Activated naive CD8-positive, alpha-beta T cell treated with anti-CD3 and anti-CD28 coated beads, Interleukin-2, amount 50 U/mL, for 24 hours (primary cell): ENCODE measurements around the gene ACACB.

Source experiments
- ATAC-seq: fragments of 150-1000 bp; cut with Tn5 transposase; one replicate; pipeline ENCODE4 v1.10.0; 2021
- DNase-seq: peaks from one replicate; pipeline ENCODE4 v3.0.0; 2021
- H3K27ac Mint-ChIP-seq: one replicate; pipeline ENCODE4 v1.8.0; 2021; ENCODE audit warnings: mild to moderate bottlenecking, mixed read lengths
- H3K27me3 Mint-ChIP-seq: one replicate; pipeline ENCODE4 v1.8.0; 2021; ENCODE audit warnings: mixed read lengths
- H3K36me3 Mint-ChIP-seq: one replicate; pipeline ENCODE4 v1.8.0; 2021; ENCODE audit warnings: low read depth, mixed read lengths
- H3K4me1 Mint-ChIP-seq: one replicate; pipeline ENCODE4 v1.8.0; 2021; ENCODE audit warnings: mixed read lengths
- H3K4me3 Mint-ChIP-seq: one replicate; pipeline ENCODE4 v1.8.0; 2021; ENCODE audit warnings: mild to moderate bottlenecking, moderate library complexity, mixed read lengths
- H3K9me3 Mint-ChIP-seq: one replicate; pipeline ENCODE4 v1.8.0; 2021; ENCODE audit warnings: mixed read lengths

ACACB gene

GRCh38 chr12:109121346-109121880 is 5.0 kb downstream of the ACACB start:
- no peak overlapping the region for H3K27ac Mint-ChIP-seq
- ATAC-seq (no peak), DNase-seq (no peak)
- H3K9me3 Mint-ChIP-seq: no peaks in the 10 kb centered on the region
- H3K27me3 Mint-ChIP-seq: no peaks in the 10 kb centered on the region
- no peaks in the 10 kb centered on the region for H3K4me1 Mint-ChIP-seq
- no peaks in the 10 kb centered on the region for H3K36me3 Mint-ChIP-seq
- no peak overlapping the region for H3K4me3 Mint-ChIP-seq

- DNase-seq: no peak
- H3K27ac Mint-ChIP-seq: no peak overlapping the region
These were observed 8.7 kb downstream of the ACACB start for GRCh38 chr12:109124878-109125648.

GRCh38 chr12:109125791-109126190 is 9.4 kb downstream of the ACACB start:
- no peaks in the 10 kb centered on the region for H3K9me3 Mint-ChIP-seq
- H3K27ac Mint-ChIP-seq: no peak overlapping the region
- H3K27me3 Mint-ChIP-seq: peaks cover 1% of the 10 kb centered on the region
- DNase-seq (no peak), ATAC-seq (no peak)
- H3K4me1 Mint-ChIP-seq: no peaks in the 10 kb centered on the region
- no peak overlapping the region for H3K4me3 Mint-ChIP-seq
- H3K36me3 Mint-ChIP-seq: no peaks in the 10 kb centered on the region

More at GRCh38 chr12:109124878-109125648, 8.7 kb downstream of the ACACB start:
- H3K4me1 Mint-ChIP-seq: no peaks in the 10 kb centered on the region
- H3K4me3 Mint-ChIP-seq: no peak overlapping the region
- H3K27me3 Mint-ChIP-seq: no peaks in the 10 kb centered on the region
- H3K9me3 Mint-ChIP-seq: no peaks in the 10 kb centered on the region
- no peaks in the 10 kb centered on the region for H3K36me3 Mint-ChIP-seq
- no peak for ATAC-seq

- H3K4me1 Mint-ChIP-seq: no peaks in the 10 kb centered on the region
- ATAC-seq: no peak
- no peak for DNase-seq
- H3K9me3 Mint-ChIP-seq: no peaks in the 10 kb centered on the region
- H3K27ac Mint-ChIP-seq: no peak overlapping the region
- H3K4me3 Mint-ChIP-seq: no peak overlapping the region
- peaks cover 2% of the 10 kb centered on the region for H3K27me3 Mint-ChIP-seq
- H3K36me3 Mint-ChIP-seq: no peaks in the 10 kb centered on the region
These were observed 10.4 kb downstream of the ACACB start for GRCh38 chr12:109126784-109127183.

- no peaks in the 10 kb centered on the region for H3K4me1 Mint-ChIP-seq
- DNase-seq (no peak), ATAC-seq (no peak)
- H3K27me3 Mint-ChIP-seq: peaks cover 2% of the 10 kb centered on the region
- H3K36me3 Mint-ChIP-seq: no peaks in the 10 kb centered on the region
- no peak overlapping the region for H3K27ac Mint-ChIP-seq
- H3K9me3 Mint-ChIP-seq: no peaks in the 10 kb centered on the region
- no peak overlapping the region for H3K4me3 Mint-ChIP-seq
These were observed 11.3 kb downstream of the ACACB start for GRCh38 chr12:109127533-109128242.

GRCh38 chr12:109130297-109131153 is 14.1 kb downstream of the ACACB start:
- no peak overlapping the region for H3K4me3 Mint-ChIP-seq
- DNase-seq (no peak), ATAC-seq (no peak)
- peaks cover 3% of the 10 kb centered on the region for H3K27me3 Mint-ChIP-seq
- H3K27ac Mint-ChIP-seq: no peak overlapping the region
- no peaks in the 10 kb centered on the region for H3K4me1 Mint-ChIP-seq
- H3K36me3 Mint-ChIP-seq: no peaks in the 10 kb centered on the region
- H3K9me3 Mint-ChIP-seq: no peaks in the 10 kb centered on the region

GRCh38 chr12:109131154-109132050 is 15.0 kb downstream of the ACACB start:
- Mint-ChIP-seq H3K9me3 (no peaks in the 10 kb centered on the region), H3K27ac (no peak overlapping the region), H3K36me3 (no peaks in the 10 kb centered on the region), H3K4me3 (no peak overlapping the region), H3K4me1 (no peaks in the 10 kb centered on the region), H3K27me3 (peaks cover 4% of the 10 kb centered on the region)
- ATAC-seq: no peak
- no peak for DNase-seq

GRCh38 chr12:109134186-109134917 is 18.0 kb downstream of the ACACB start:
- H3K4me1 Mint-ChIP-seq: no peaks in the 10 kb centered on the region

GRCh38 chr12:109137055-109137454 is 20.7 kb downstream of the ACACB start:
- no peak for DNase-seq
- no peaks in the 10 kb centered on the region for H3K4me1 Mint-ChIP-seq
- no peak for ATAC-seq
- H3K9me3 Mint-ChIP-seq: no peaks in the 10 kb centered on the region
- no peaks in the 10 kb centered on the region for H3K36me3 Mint-ChIP-seq
- no peak overlapping the region for H3K4me3 Mint-ChIP-seq
- no peak overlapping the region for H3K27ac Mint-ChIP-seq
- peaks cover 2% of the 10 kb centered on the region for H3K27me3 Mint-ChIP-seq

More at GRCh38 chr12:109134186-109134917, 18.0 kb downstream of the ACACB start:
- Mint-ChIP-seq H3K27me3 (peaks cover 4% of the 10 kb centered on the region), H3K27ac (no peak overlapping the region), H3K4me3 (no peak overlapping the region), H3K36me3 (no peaks in the 10 kb centered on the region), H3K9me3 (no peaks in the 10 kb centered on the region)
- ATAC-seq (no peak), DNase-seq (no peak)

GRCh38 chr12:109139360-109139759 is 23.0 kb downstream of the ACACB start:
- Mint-ChIP-seq H3K36me3 (no peaks in the 10 kb centered on the region), H3K9me3 (no peaks in the 10 kb centered on the region), H3K4me3 (no peak overlapping the region), H3K27me3 (peaks cover 2% of the 10 kb centered on the region), H3K27ac (no peak overlapping the region), H3K4me1 (peaks cover 2% of the 10 kb centered on the region)
- ATAC-seq: no peak
- no peak for DNase-seq

GRCh38 chr12:109139791-109140190 is 23.4 kb downstream of the ACACB start:
- Mint-ChIP-seq H3K27ac (no peak overlapping the region), H3K27me3 (peaks cover 2% of the 10 kb centered on the region), H3K9me3 (no peaks in the 10 kb centered on the region), H3K36me3 (no peaks in the 10 kb centered on the region), H3K4me1 (peaks cover 2% of the 10 kb centered on the region), H3K4me3 (no peak overlapping the region)
- DNase-seq: no peak
- no peak for ATAC-seq

GRCh38 chr12:109140560-109140959 is 24.2 kb downstream of the ACACB start:
- no peak overlapping the region for H3K4me3 Mint-ChIP-seq
- no peak overlapping the region for H3K27ac Mint-ChIP-seq
- H3K36me3 Mint-ChIP-seq: no peaks in the 10 kb centered on the region
- no peaks in the 10 kb centered on the region for H3K9me3 Mint-ChIP-seq
- DNase-seq (no peak), ATAC-seq (no peak)
- H3K27me3 Mint-ChIP-seq: peaks cover under 1% of the 10 kb centered on the region
- peaks cover 2% of the 10 kb centered on the region for H3K4me1 Mint-ChIP-seq

- H3K4me1 Mint-ChIP-seq: peaks cover 2% of the 10 kb centered on the region
- H3K4me3 Mint-ChIP-seq: no peak overlapping the region
- H3K27me3 Mint-ChIP-seq: no peaks in the 10 kb centered on the region
- H3K27ac Mint-ChIP-seq: no peak overlapping the region
- H3K36me3 Mint-ChIP-seq: no peaks in the 10 kb centered on the region
- no peak for ATAC-seq
- no peak for DNase-seq
- H3K9me3 Mint-ChIP-seq: no peaks in the 10 kb centered on the region
These were observed 27.8 kb downstream of the ACACB start for GRCh38 chr12:109144224-109144623.
